ENCODE results near the gene SLC22A2. TPM values are rescaled to one million over a fixed set of nuclear protein-coding genes. Genes with fewer than 3 reads are reported as not detected.

Gene SLC22A2
- total and polyA plus RNA-seq, 2 of the 13 experiments (the other 11 are each of a cell fraction or from before 2014, with no cell fraction given): not detected

DNA sequence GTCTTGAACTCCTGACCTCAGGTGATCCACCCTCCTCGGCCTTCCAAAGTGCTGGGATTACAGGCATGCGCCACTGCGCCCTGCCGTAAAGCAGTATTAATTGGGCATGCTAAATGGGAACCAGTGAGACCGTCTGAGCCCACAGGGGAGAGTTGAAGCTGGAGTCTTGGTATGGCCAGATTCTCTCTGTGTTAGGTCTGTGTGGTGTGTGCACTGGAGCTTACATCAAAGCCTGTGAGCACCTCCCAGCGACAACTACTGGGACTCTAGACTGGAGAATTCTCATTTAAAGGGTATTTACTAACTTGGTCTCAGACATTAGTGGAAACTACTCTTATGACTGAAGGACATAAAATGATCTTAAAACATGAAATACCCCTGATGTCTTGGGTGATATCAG is 8.5 kb upstream of the SLC22A2 start:
- FAIRE-seq (no peak), DNase-seq (ENCODE audit: low spot score) (no peak), ATAC-seq (peak; percentile 13; the same call in 1 of the 3 replicates)
- peak; percentile 19; the same call in 1 of the 2 replicates for TF ChIP-seq CTCF (CRISPR knock-in tag; IDR thresholded peaks at IDR 0.05)
- peak; percentile 16; the same call in 1 of the 2 replicates for TF ChIP-seq SMC3 (IDR thresholded peaks at IDR 0.05; ENCODE audit: low read length)
- no peak for TF ChIP-seq ZUFSP (CRISPR knock-in tag; IDR thresholded peaks at IDR 0.05; ENCODE audit: borderline replicate concordance)
- TF ChIP-seq, protein P1, sequence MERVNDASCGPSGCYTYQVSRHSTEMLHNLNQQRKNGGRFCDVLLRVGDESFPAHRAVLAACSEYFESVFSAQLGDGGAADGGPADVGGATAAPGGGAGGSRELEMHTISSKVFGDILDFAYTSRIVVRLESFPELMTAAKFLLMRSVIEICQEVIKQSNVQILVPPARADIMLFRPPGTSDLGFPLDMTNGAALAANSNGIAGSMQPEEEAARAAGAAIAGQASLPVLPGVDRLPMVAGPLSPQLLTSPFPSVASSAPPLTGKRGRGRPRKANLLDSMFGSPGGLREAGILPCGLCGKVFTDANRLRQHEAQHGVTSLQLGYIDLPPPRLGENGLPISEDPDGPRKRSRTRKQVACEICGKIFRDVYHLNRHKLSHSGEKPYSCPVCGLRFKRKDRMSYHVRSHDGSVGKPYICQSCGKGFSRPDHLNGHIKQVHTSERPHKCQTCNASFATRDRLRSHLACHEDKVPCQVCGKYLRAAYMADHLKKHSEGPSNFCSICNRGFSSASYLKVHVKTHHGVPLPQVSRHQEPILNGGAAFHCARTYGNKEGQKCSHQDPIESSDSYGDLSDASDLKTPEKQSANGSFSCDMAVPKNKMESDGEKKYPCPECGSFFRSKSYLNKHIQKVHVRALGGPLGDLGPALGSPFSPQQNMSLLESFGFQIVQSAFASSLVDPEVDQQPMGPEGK (CRISPR knock-in tag; IDR thresholded peaks at IDR 0.05): no peak
- TF ChIP-seq, protein P2, sequence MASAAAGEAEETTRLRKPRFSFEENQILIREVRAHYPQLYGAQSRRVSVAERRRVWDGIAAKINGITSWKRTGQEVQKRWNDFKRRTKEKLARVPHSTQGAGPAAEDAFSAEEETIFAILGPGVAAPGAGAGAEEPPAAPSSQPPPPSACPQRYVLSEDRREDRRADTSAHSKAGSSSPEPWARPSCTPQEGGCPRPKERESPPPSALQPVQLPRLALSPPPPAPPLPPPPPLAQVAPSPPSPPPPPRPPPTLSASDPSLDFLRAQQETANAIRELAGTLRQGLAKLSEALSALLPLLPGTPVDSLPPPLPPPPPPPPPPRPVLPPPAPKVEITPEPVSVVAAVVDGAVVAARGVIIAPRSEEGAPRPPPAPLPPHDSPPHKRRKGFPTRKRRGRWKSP (CRISPR knock-in tag; IDR thresholded peaks at IDR 0.05): no peak
- 71% methylated on average over 6 of the region's 6 CpGs for WGBS (ENCODE audit: low lambda C conversion rate)
- ChIA-PET CTCF (ENCODE audit: low intra/inter-chr PET ratio, low total read pairs) (no interaction called here), POLR2A (no interaction called here)
- Histone ChIP-seq H4K20me1 (ENCODE audit: insufficient read depth, low read length) (no peaks in the 10 kb centered on the region), H3K36me3 (replicated peaks in 1 of 2; ENCODE audit: control insufficient read depth in 1 of 2, insufficient read depth in 2 of 2, low read length in 2 of 2) (no peaks in the 10 kb centered on the region), H3K4me3 (replicated peaks in 1 of 3; ENCODE audit: insufficient read depth in 1 of 3, low read depth in 2 of 3, low read length in 3 of 3) (no peak overlapping the region), H3K9me3 (ENCODE audit: low read length) (no peaks in the 10 kb centered on the region), H3K4me1 (ENCODE audit: insufficient read depth, low read length) (peaks cover 16% of the 10 kb centered on the region), H3K79me2 (ENCODE audit: insufficient read depth, low read length) (no peaks in the 10 kb centered on the region), H3K4me2 (ENCODE audit: low read depth, low read length) (no peak overlapping the region), H3K27ac (ENCODE audit: extremely low read length, insufficient read depth, low read length) (no peak overlapping the region), H2AFZ (ENCODE audit: low read length) (no peak overlapping the region), H3K9ac (ENCODE audit: insufficient read depth, low read depth, low read length) (no peak overlapping the region), H3K27me3 (ENCODE audit: control insufficient read depth in 1 of 2, insufficient read depth in 2 of 2, low read length in 2 of 2) (peaks cover 2 to 8% of the 10 kb centered on the region in 2 experiments; a peak in 1 of 5 replicates)
- no TSS peak for BruUV-seq (replicated peaks)
- in situ Hi-C loops (cut with HindIII; ENCODE audit: extremely low pct_ligation_motif_present, low pct_unique_long_range_greater_than_20kb): no loop called here
- intact Hi-C loops (cut with micrococcal nuclease; ENCODE audit: unreplicated experiment): no loop called here

All from HepG2 (cell line).